GM23248 (cell line): ENCODE measurements around the gene CXorf58.

Source experiments
- EZH2 ChIP-seq: fragments of 200-600 bp; sonication (generic); IDR thresholded peaks from 2 replicates; pipeline ENCODE4 v1.6.1; 2018; ENCODE audit warnings: antibody characterized with exemption, mild to moderate bottlenecking; ENCODE audit not compliant: insufficient read depth, poor library complexity, severe bottlenecking
- EZH2phosphoT487 ChIP-seq: fragments of 200-600 bp; sonication (generic); IDR thresholded peaks from 2 replicates; pipeline ENCODE4 v1.6.1; 2018; ENCODE audit warnings: antibody characterized with exemption, moderate library complexity, mild to moderate bottlenecking, low read depth; ENCODE audit not compliant: insufficient read depth

- TF ChIP-seq EZH2 (no peak), EZH2phosphoT487 (no peak)
Observed at GRCh38 chrX:23938690-23939089, 30.9 kb downstream of the CXorf58 start.
